OCI-LY7 (cell line): ENCODE data around the gene SETD3. TPM values are rescaled to one million over a fixed set of nuclear protein-coding genes. Genes with fewer than 3 reads are reported as not detected.

ENCODE experiments used
- BruUV-seq: library from RNA; stranded (reverse); fragments of 400-500 nt; replicated peaks from 2 replicates; lab custom pipeline; 2021; lab: Mats Ljungman, UMichigan
- CTCF ChIA-PET: fragments of 300-600 bp; sonication (Branson Sonifier 250); formaldehyde crosslinking; loops from one replicate; lab custom pipeline; 2022; ENCODE audit warnings: antibody characterized with exemption; ENCODE audit not compliant: unreplicated experiment; lab: Charles Lee
- POLR2A ChIA-PET: fragments of 300-600 bp; sonication (Branson Sonifier 250); formaldehyde crosslinking; loops from one replicate; lab custom pipeline; 2022; ENCODE audit warnings: antibody characterized with exemption; lab: Charles Lee
- DNase-seq: peaks from one replicate; pipeline ENCODE4 v3.0.0-alpha.2; 2015; ENCODE audit warnings: low spot score
- H2AFZ ChIP-seq: fragments of 200-600 bp; sonication (generic), shearing (Covaris generic); 2 replicates; pipeline ENCODE4 v1.6.1; 2014; ENCODE audit warnings: mild to moderate bottlenecking, antibody characterized with exemption, low read length, moderate library complexity
- H3K27ac ChIP-seq: fragments of 200-600 bp; sonication (generic); 2 replicates; pipeline ENCODE4 v1.5.1; 2014; ENCODE audit warnings: mixed run types, low read depth, mild to moderate bottlenecking, moderate library complexity, low read length, inconsistent platforms; ENCODE audit not compliant: poor library complexity, severe bottlenecking
- H3K36me3 ChIP-seq: fragments of 200-600 bp; sonication (generic); 2 replicates; pipeline ENCODE4 v1.6.1; 2014; ENCODE audit warnings: mild to moderate bottlenecking, antibody characterized with exemption, low read length, moderate library complexity, mixed read lengths; ENCODE audit not compliant: insufficient read depth
- H3K4me1 ChIP-seq: fragments of 200-600 bp; sonication (generic); 2 replicates; pipeline ENCODE4 v1.5.1; 2014; ENCODE audit warnings: mild to moderate bottlenecking, low read length; ENCODE audit not compliant: insufficient read depth, poor library complexity, severe bottlenecking
- H3K4me2 ChIP-seq: fragments of 200-600 bp; sonication (generic); 2 replicates; pipeline ENCODE4 v1.6.1; 2014; ENCODE audit warnings: mild to moderate bottlenecking, low read length
- H3K4me3 ChIP-seq: fragments of 200-600 bp; sonication (generic); 2 replicates; pipeline ENCODE4 v1.5.1; 2014; ENCODE audit warnings: mild to moderate bottlenecking, low read depth, low read length; ENCODE audit not compliant: poor library complexity, severe bottlenecking
- H3K79me2 ChIP-seq: fragments of 200-600 bp; sonication (generic); 2 replicates; pipeline ENCODE4 v1.6.1; 2016; ENCODE audit warnings: low read depth, mild to moderate bottlenecking, low read length, moderate library complexity, mixed read lengths; ENCODE audit not compliant: insufficient read depth
- H3K9me2 ChIP-seq: fragments of 200-600 bp; sonication (generic); 2 replicates; pipeline ENCODE4 v1.6.1; 2016; ENCODE audit warnings: mild to moderate bottlenecking, low read length, mixed read lengths; ENCODE audit not compliant: insufficient read depth
- H3K9me3 ChIP-seq: fragments of 200-600 bp; sonication (generic); 2 replicates; pipeline ENCODE4 v1.6.1; 2014; ENCODE audit warnings: mild to moderate bottlenecking, mixed run types, low read length, mixed read lengths
- H4K20me1 ChIP-seq: fragments of 200-600 bp; sonication (generic); 2 replicates; pipeline ENCODE4 v1.6.1; 2014; ENCODE audit warnings: mild to moderate bottlenecking, antibody characterized with exemption, low read length, moderate library complexity, mixed read lengths; ENCODE audit not compliant: insufficient read depth
- CTCF ChIP-seq: fragments of 200-600 bp; sonication (generic); conservative IDR thresholded peaks from 2 replicates; pipeline ENCODE4 v1.5.1; 2014; ENCODE audit warnings: mild to moderate bottlenecking, antibody characterized with exemption, low read length, moderate library complexity, mixed read lengths
- EZH2phosphoT487 ChIP-seq: fragments of 200-600 bp; sonication (generic); IDR thresholded peaks from 2 replicates; pipeline ENCODE4 v1.6.1; 2018; ENCODE audit warnings: low read depth, borderline replicate concordance, mild to moderate bottlenecking, mixed run types, antibody characterized with exemption, low read length, moderate library complexity, mixed read lengths
- intact Hi-C: fragments of 100-400 bp; cut with micrococcal nuclease; formaldehyde crosslinking; loops from one replicate; pipeline ENCODE4 v1.10.0; 2022; ENCODE audit not compliant: unreplicated experiment
- total RNA-seq, 2 experiments: library from RNA; depleted of rRNA in 1 of 2; stranded (reverse); fragments of >200 nt in 1 of 2; shearing (Covaris generic) in 1 of 2; gene quantifications; 2 replicates each; pipeline ENCODE4 v1.2.3, GENCODE V29; 2014 to 2022

Gene SETD3
- total RNA-seq, 2 experiments from 2014 or later, result 42.4 to 65.5 TPM

GRCh38 chr14:99356031-99356608 lies 124.5 kb downstream of the SETD3 start:
- no peaks in the 10 kb centered on the region for H3K79me2 ChIP-seq
- H3K36me3 ChIP-seq, result no peaks in the 10 kb centered on the region
- CTCF ChIA-PET, result no interaction called here
- H4K20me1 ChIP-seq, result no peaks in the 10 kb centered on the region
- H3K27ac ChIP-seq, result no peak overlapping the region
- intact Hi-C loops, result no loop called here
- POLR2A ChIA-PET, result no interaction called here
- no peak for DNase-seq
- H2AFZ ChIP-seq, result no peak overlapping the region
- H3K9me3 ChIP-seq, result no peaks in the 10 kb centered on the region
- H3K4me1 ChIP-seq, result no peaks in the 10 kb centered on the region
- no TSS peak for BruUV-seq
- TF ChIP-seq CTCF, result no peak
- TF ChIP-seq EZH2phosphoT487, result no peak
- H3K4me3 ChIP-seq, result no peak overlapping the region
- H3K9me2 ChIP-seq, result no peaks in the 10 kb centered on the region
- no peak overlapping the region for H3K4me2 ChIP-seq

GRCh38 chr14:99354166-99354875 lies 126.3 kb downstream of the SETD3 start:
- H4K20me1 ChIP-seq, result no peaks in the 10 kb centered on the region
- no peak overlapping the region for H2AFZ ChIP-seq
- no peak for DNase-seq
- no peaks in the 10 kb centered on the region for H3K79me2 ChIP-seq
- no peaks in the 10 kb centered on the region for H3K4me1 ChIP-seq
- no peaks in the 10 kb centered on the region for H3K9me2 ChIP-seq
- no peak overlapping the region for H3K27ac ChIP-seq
- no peaks in the 10 kb centered on the region for H3K9me3 ChIP-seq
- H3K4me2 ChIP-seq, result no peak overlapping the region
- no peak overlapping the region for H3K4me3 ChIP-seq
- intact Hi-C loops, result no loop called here
- BruUV-seq, result no TSS peak
- POLR2A ChIA-PET, result interaction anchor here (0.5 kb wide), 1 partner anchor 18 kb away, joined by 4 read pairs; no protein-coding TSS in a partner anchor
- no peak for TF ChIP-seq CTCF
- TF ChIP-seq EZH2phosphoT487, result no peak
- H3K36me3 ChIP-seq, result no peaks in the 10 kb centered on the region
- CTCF ChIA-PET, result no interaction called here

- H3K36me3 ChIP-seq, result no peaks in the 10 kb centered on the region
- H3K4me3 ChIP-seq, result no peak overlapping the region
- no TSS peak for BruUV-seq
- no peak for DNase-seq
- no peaks in the 10 kb centered on the region for H3K4me1 ChIP-seq
- intact Hi-C loops, result no loop called here
- no peaks in the 10 kb centered on the region for H3K9me3 ChIP-seq
- POLR2A ChIA-PET, result no interaction called here
- no peaks in the 10 kb centered on the region for H3K9me2 ChIP-seq
- TF ChIP-seq EZH2phosphoT487 (no peak), CTCF (no peak)
- no peaks in the 10 kb centered on the region for H3K79me2 ChIP-seq
- H2AFZ ChIP-seq, result no peak overlapping the region
- no peak overlapping the region for H3K27ac ChIP-seq
- no peaks in the 10 kb centered on the region for H4K20me1 ChIP-seq
- no peak overlapping the region for H3K4me2 ChIP-seq
- CTCF ChIA-PET, result no interaction called here
Measured at GRCh38 chr14:99352688-99353280, 127.9 kb downstream of the SETD3 start.
